B cell (primary cell): ENCODE results near the gene KLF8. TPM values are rescaled to one million over a fixed set of nuclear protein-coding genes. Genes with fewer than 3 reads are reported as not detected.

Source experiments
- ATAC-seq: fragments of 200-7000 bp; cut with Tn5 transposase; one replicate; pipeline ENCODE4 v1.10.0; 2021; ENCODE audit warnings: low read depth, mild to moderate bottlenecking, moderate number of reproducible peaks, moderate library complexity
- CTCF ChIA-PET: fragments of 350-600 bp; sonication (Branson Sonifier 250); formaldehyde crosslinking; loops from one replicate; lab custom pipeline; 2021; ENCODE audit warnings: antibody characterized with exemption, inconsistent platforms; lab: Charles Lee
- POLR2A ChIA-PET: fragments of 350-600 bp; sonication (Branson Sonifier 250); formaldehyde crosslinking; loops from one replicate; lab custom pipeline; 2021; ENCODE audit warnings: antibody characterized with exemption; lab: Charles Lee
- DNase-seq: peaks from one replicate; pipeline ENCODE4 v3.0.0; 2013
- H2AFZ ChIP-seq: 2 replicates; pipeline ENCODE4 v1.6.1; 2012; ENCODE audit warnings: mild to moderate bottlenecking, low read depth, low read length; ENCODE audit not compliant: insufficient read depth, poor library complexity, severe bottlenecking
- H3K27ac ChIP-seq, 2 donors: 1 replicate in 1 of 2; 2 replicates in 1 of 2; pipeline ENCODE4 v1.5.1; 2012 to 2013; ENCODE audit warnings: low read length in 2 of 2, mild to moderate bottlenecking in 2 of 2, moderate library complexity in 1 of 2
- H3K27me3 ChIP-seq, 4 experiments: fragments of 200-600 bp in 1 of 4; sonication (generic) in 1 of 4; replicated peaks in 1 of 4; 1 replicate in 2 of 4; 2 replicates in 2 of 4; pipeline versions ENCODE4 v1.6.1 to v1.7.0; 2013 to 2016; ENCODE audit warnings: low read length in 3 of 4, mild to moderate bottlenecking in 2 of 4, mixed read lengths in 1 of 4, moderate library complexity in 1 of 4; ENCODE audit not compliant: insufficient read depth in 4 of 4, control insufficient read depth in 3 of 4; ENCODE audit errors: control extremely low read depth in 1 of 4
- H3K36me3 ChIP-seq, 2 experiments: replicated peaks in 1 of 2; 1 replicate in 1 of 2; 2 replicates in 1 of 2; pipeline versions ENCODE4 v1.6.1 to v1.7.1; 2013; ENCODE audit warnings: low read length in 1 of 2; ENCODE audit not compliant: insufficient read depth in 2 of 2, control insufficient read depth in 1 of 2; ENCODE audit errors: control extremely low read depth in 1 of 2, extremely low read depth in 1 of 2
- H3K4me1 ChIP-seq, 2 donors: fragments of 200-600 bp in 1 of 2; sonication (generic) in 1 of 2; 1 replicate in 1 of 2; 2 replicates in 1 of 2; pipeline versions ENCODE4 v1.5.1 to v1.6.1; 2013 to 2017; ENCODE audit warnings: low read length in 2 of 2; ENCODE audit not compliant: control insufficient read depth in 2 of 2, insufficient read depth in 2 of 2
- H3K4me2 ChIP-seq: replicated peaks from 2 replicates; pipeline ENCODE3; 2012; ENCODE audit warnings: mild to moderate bottlenecking, low read depth, low read length; ENCODE audit not compliant: poor library complexity, severe bottlenecking
- H3K4me3 ChIP-seq, 5 experiments: fragments of 200-600 bp in 1 of 5; sonication (generic) in 1 of 5; 1 replicate in 3 of 5; 2 replicates in 2 of 5; pipeline versions ENCODE4 v1.5.1 to v1.7.0; 2011 to 2016; ENCODE audit warnings: low read length in 4 of 5, mild to moderate bottlenecking in 4 of 5, low read depth in 2 of 5, control low read depth in 1 of 5, moderate library complexity in 1 of 5; ENCODE audit not compliant: insufficient read depth in 1 of 5; ENCODE audit errors: control extremely low read depth in 1 of 5, extremely low read depth in 1 of 5
- H3K79me2 ChIP-seq: fragments of 200-600 bp; sonication (generic); one replicate; pipeline ENCODE4 v1.6.0; 2016; ENCODE audit warnings: low read length; ENCODE audit not compliant: control insufficient read depth, insufficient read depth
- H3K9ac ChIP-seq: fragments of 200-600 bp; sonication (generic); 2 replicates; pipeline ENCODE4 v1.6.1; 2017; ENCODE audit warnings: mild to moderate bottlenecking, low read length, moderate library complexity
- H3K9me3 ChIP-seq, 3 donors: one replicate each; pipeline versions ENCODE4 v1.6.1 to v1.7.1; 2013; ENCODE audit warnings: low read length in 2 of 3; ENCODE audit not compliant: control insufficient read depth in 2 of 3, insufficient read depth in 1 of 3; ENCODE audit errors: control extremely low read depth in 1 of 3
- H4K20me1 ChIP-seq: 2 replicates; pipeline ENCODE4 v1.6.0; 2012; ENCODE audit warnings: mild to moderate bottlenecking, low read length; ENCODE audit not compliant: insufficient read depth, control insufficient read depth, poor library complexity, severe bottlenecking
- H3K27ac Mint-ChIP-seq: one replicate; pipeline ENCODE4 v1.8.0; 2021; ENCODE audit warnings: mixed read lengths
- H3K27me3 Mint-ChIP-seq: one replicate; pipeline ENCODE4 v1.8.0; 2021; ENCODE audit warnings: mixed read lengths
- H3K4me1 Mint-ChIP-seq: one replicate; pipeline ENCODE4 v1.8.0; 2021; ENCODE audit warnings: mixed read lengths
- H3K4me3 Mint-ChIP-seq: one replicate; pipeline ENCODE4 v1.8.0; 2021; ENCODE audit warnings: mixed read lengths
- H3K9me3 Mint-ChIP-seq: one replicate; pipeline ENCODE4 v1.8.0; 2022; ENCODE audit warnings: mixed read lengths; ENCODE audit not compliant: insufficient read depth
- EZH2 ChIP-seq: IDR thresholded peaks from 2 replicates; pipeline ENCODE4 v1.6.1; 2012; ENCODE audit warnings: borderline replicate concordance, low read depth, mild to moderate bottlenecking, moderate library complexity, low read length; ENCODE audit not compliant: insufficient read depth, poor library complexity, severe bottlenecking
- WGBS: methylation state at CpG from one replicate; pipeline ENCODE4 v1.1.5; 2013; ENCODE audit warnings: missing lambda C conversion rate; ENCODE audit not compliant: insufficient coverage; 5-methylcytosine and 5-hydroxymethylcytosine counted together
- intact Hi-C: fragments of 100-400 bp; cut with micrococcal nuclease; formaldehyde crosslinking; loops from one replicate; pipeline ENCODE4 v1.10.0; 2022
- polyA plus RNA-seq: library from polyadenylated mRNA; depleted of rRNA; stranded (reverse); fragments of >200 nt; gene quantifications from 2 replicates; pipeline ENCODE4 v1.2.3, GENCODE V29; 2012
- total RNA-seq, 2 donors: library from RNA; stranded (reverse); fragments of 120-200 nt in 1 of 2; gene quantifications; 1 replicate in 1 of 2; 2 replicates in 1 of 2; pipeline versions ENCODE4 v1.2.3 to v1.2.4, GENCODE V29; 2013 to 2022
- TF ChIP-seq, protein P1 (sequence below): fragments of 200-600 bp; IDR thresholded peaks from one replicate; pipeline ENCODE4 v1.8.0; 2022; ENCODE audit warnings: antibody characterized with exemption, mild to moderate bottlenecking

The KLF8 gene
- total and polyA plus RNA-seq, 2 donors (not counting 1 experiment from before 2014, with no cell fraction given), result 42.7 to 72.9 TPM

- H3K4me1 Mint-ChIP-seq, result no peaks in the 10 kb centered on the region
- DNase-seq (peak; percentile 7), ATAC-seq (no peak)
- intact Hi-C loops, result no loop called here
- Histone ChIP-seq H4K20me1 (no peaks in the 10 kb centered on the region), H3K4me1 (no peaks in the 10 kb centered on the region), H3K36me3 (no peaks in the 10 kb centered on the region), H3K27ac (no peak overlapping the region), H3K9ac (no peak overlapping the region), H3K27me3 (no peaks in the 10 kb centered on the region), H3K79me2 (no peaks in the 10 kb centered on the region), H3K9me3 (no peaks in the 10 kb centered on the region), H3K4me2 (no peak overlapping the region), H2AFZ (no peak overlapping the region), H3K4me3 (no peak overlapping the region)
- ChIA-PET POLR2A (no interaction called here), CTCF (no interaction called here)
- no peak overlapping the region for H3K4me3 Mint-ChIP-seq
- H3K27ac Mint-ChIP-seq, result no peak overlapping the region
- 68% methylated on average over 3 of the region's 4 CpGs for WGBS
- TF ChIP-seq, protein P1, sequence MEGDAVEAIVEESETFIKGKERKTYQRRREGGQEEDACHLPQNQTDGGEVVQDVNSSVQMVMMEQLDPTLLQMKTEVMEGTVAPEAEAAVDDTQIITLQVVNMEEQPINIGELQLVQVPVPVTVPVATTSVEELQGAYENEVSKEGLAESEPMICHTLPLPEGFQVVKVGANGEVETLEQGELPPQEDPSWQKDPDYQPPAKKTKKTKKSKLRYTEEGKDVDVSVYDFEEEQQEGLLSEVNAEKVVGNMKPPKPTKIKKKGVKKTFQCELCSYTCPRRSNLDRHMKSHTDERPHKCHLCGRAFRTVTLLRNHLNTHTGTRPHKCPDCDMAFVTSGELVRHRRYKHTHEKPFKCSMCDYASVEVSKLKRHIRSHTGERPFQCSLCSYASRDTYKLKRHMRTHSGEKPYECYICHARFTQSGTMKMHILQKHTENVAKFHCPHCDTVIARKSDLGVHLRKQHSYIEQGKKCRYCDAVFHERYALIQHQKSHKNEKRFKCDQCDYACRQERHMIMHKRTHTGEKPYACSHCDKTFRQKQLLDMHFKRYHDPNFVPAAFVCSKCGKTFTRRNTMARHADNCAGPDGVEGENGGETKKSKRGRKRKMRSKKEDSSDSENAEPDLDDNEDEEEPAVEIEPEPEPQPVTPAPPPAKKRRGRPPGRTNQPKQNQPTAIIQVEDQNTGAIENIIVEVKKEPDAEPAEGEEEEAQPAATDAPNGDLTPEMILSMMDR, result peak; percentile 9
- no peak for TF ChIP-seq EZH2
- no peaks in the 10 kb centered on the region for H3K27me3 Mint-ChIP-seq
- H3K9me3 Mint-ChIP-seq, result no peaks in the 10 kb centered on the region
These were observed 12.5 kb upstream of the KLF8 start for GRCh38 chrX:56219700-56220099.

DNA sequence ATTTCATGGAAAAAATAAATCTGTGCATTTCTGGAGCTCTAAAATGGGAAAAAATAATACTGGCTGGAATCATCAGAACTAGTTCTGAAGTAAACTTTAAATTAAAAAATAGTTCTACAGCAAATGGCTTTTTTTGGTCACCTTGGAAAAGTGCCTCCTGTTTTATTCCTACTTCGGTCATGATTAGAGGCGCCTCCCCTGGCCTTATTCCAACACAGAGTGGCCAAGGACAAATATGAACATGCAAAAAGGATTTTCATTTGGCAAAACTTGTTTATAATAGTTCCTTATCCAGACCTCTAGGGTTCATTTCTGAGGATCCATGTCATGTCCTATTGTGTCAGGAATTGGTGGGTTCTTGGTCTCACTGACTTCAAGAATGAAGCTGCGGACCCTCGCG lies 11.1 kb upstream of the KLF8 start:
- no peaks in the 10 kb centered on the region for H3K4me1 Mint-ChIP-seq
- no peak overlapping the region for H3K27ac Mint-ChIP-seq
- Histone ChIP-seq H3K9me3 (no peaks in the 10 kb centered on the region), H3K79me2 (no peaks in the 10 kb centered on the region), H3K4me2 (no peak overlapping the region), H3K4me3 (no peak overlapping the region), H3K27me3 (no peaks in the 10 kb centered on the region), H3K36me3 (no peaks in the 10 kb centered on the region), H3K9ac (no peak overlapping the region), H4K20me1 (no peaks in the 10 kb centered on the region), H2AFZ (no peak overlapping the region), H3K27ac (no peak overlapping the region), H3K4me1 (no peaks in the 10 kb centered on the region)
- H3K4me3 Mint-ChIP-seq, result no peak overlapping the region
- ChIA-PET POLR2A (no interaction called here), CTCF (interaction anchor here (1.6 kb wide), 1 partner anchor 11 kb away, joined by 4 read pairs; the partner anchor contains the start of gene KLF8)
- DNase-seq (no peak), ATAC-seq (no peak)
- H3K9me3 Mint-ChIP-seq, result no peaks in the 10 kb centered on the region
- intact Hi-C loops, result no loop called here
- WGBS, result no CpG with 5 or more reads among the region's 5 CpGs
- TF ChIP-seq, protein P1, result no peak
- TF ChIP-seq EZH2, result no peak
- no peaks in the 10 kb centered on the region for H3K27me3 Mint-ChIP-seq
